GM23338 (cell line): ENCODE measurements around the gene RNF182. TPM values are rescaled to one million over a fixed set of nuclear protein-coding genes. Genes with fewer than 3 reads are reported as not detected.

Source experiments
- ATAC-seq: fragments of 200-7000 bp; cut with Tn5 transposase; 3 replicates; pipeline ENCODE4 v1.9.1; 2020
- DNase-seq: peaks from one replicate; pipeline ENCODE4 v3.0.0-alpha.2; 2015; ENCODE audit warnings: low spot score
- H2AFZ ChIP-seq: fragments of 200-600 bp; sonication (generic); 2 replicates; pipeline ENCODE4 v1.8.0; 2016; ENCODE audit warnings: antibody characterized with exemption, mild to moderate bottlenecking, moderate library complexity
- H3F3A ChIP-seq: fragments of 200-600 bp; sonication (generic); replicated peaks from 2 replicates; pipeline ENCODE4 v1.8.0; 2017; ENCODE audit warnings: antibody characterized with exemption, mixed run types, low read depth
- H3K27ac ChIP-seq: fragments of 200-600 bp; sonication (generic); 2 replicates; pipeline ENCODE4 v1.6.1; 2016; ENCODE audit warnings: low read depth
- H3K27me3 ChIP-seq: fragments of 200-600 bp; sonication (generic); 2 replicates; pipeline ENCODE4 v1.8.0; 2016; ENCODE audit warnings: mild to moderate bottlenecking, mixed run types, moderate library complexity; ENCODE audit not compliant: insufficient read depth
- H3K36me3 ChIP-seq: fragments of 200-600 bp; sonication (generic); 2 replicates; pipeline ENCODE4 v1.8.0; 2016; ENCODE audit warnings: mild to moderate bottlenecking; ENCODE audit not compliant: insufficient read depth
- H3K4me1 ChIP-seq: fragments of 200-600 bp; sonication (generic); 2 replicates; pipeline ENCODE4 v1.8.0; 2016; ENCODE audit warnings: mild to moderate bottlenecking, moderate library complexity; ENCODE audit not compliant: insufficient read depth
- H3K4me2 ChIP-seq: fragments of 200-600 bp; sonication (generic); 2 replicates; pipeline ENCODE4 v1.7.1; 2017; ENCODE audit warnings: mixed run types
- H3K4me3 ChIP-seq: fragments of 200-600 bp; sonication (generic); 2 replicates; pipeline ENCODE4 v1.6.1; 2016; ENCODE audit warnings: mixed run types
- H3K79me2 ChIP-seq: fragments of 200-600 bp; sonication (generic); replicated peaks from 2 replicates; pipeline ENCODE4 v1.8.0; 2017; ENCODE audit warnings: mild to moderate bottlenecking; ENCODE audit not compliant: insufficient read depth
- H3K9me2 ChIP-seq: fragments of 200-600 bp; sonication (generic); 2 replicates; pipeline ENCODE4 v1.8.0; 2017; ENCODE audit not compliant: insufficient read depth
- H4K20me1 ChIP-seq: fragments of 200-600 bp; sonication (generic); replicated peaks from 2 replicates; pipeline ENCODE4 v1.8.0; 2017; ENCODE audit warnings: mild to moderate bottlenecking; ENCODE audit not compliant: insufficient read depth
- H3K27ac Mint-ChIP-seq: 2 replicates; pipeline ENCODE4 v1.8.0; 2020; ENCODE audit warnings: inconsistent platforms, mild to moderate bottlenecking, moderate library complexity, mixed read lengths
- H3K27me3 Mint-ChIP-seq: 3 replicates; pipeline ENCODE4 v1.8.0; 2022; ENCODE audit warnings: low read depth, mild to moderate bottlenecking, moderate library complexity, mixed read lengths, inconsistent platforms; ENCODE audit not compliant: insufficient read depth, poor library complexity
- H3K36me3 Mint-ChIP-seq: 3 replicates; pipeline ENCODE4 v1.8.0; 2021; ENCODE audit warnings: low read depth, mild to moderate bottlenecking, inconsistent platforms, moderate library complexity, mixed read lengths
- H3K4me1 Mint-ChIP-seq: 3 replicates; pipeline ENCODE4 v1.8.0; 2020; ENCODE audit warnings: mild to moderate bottlenecking, inconsistent platforms, mixed read lengths
- H3K4me3 Mint-ChIP-seq: 3 replicates; pipeline ENCODE4 v1.8.0; 2021; ENCODE audit warnings: moderate library complexity, mild to moderate bottlenecking, inconsistent platforms, mixed read lengths
- H3K9me3 Mint-ChIP-seq: 3 replicates; pipeline ENCODE4 v1.8.0; 2020; ENCODE audit warnings: moderate library complexity, mild to moderate bottlenecking, inconsistent platforms, mixed read lengths
- CREB1 ChIP-seq: fragments of 250-450 bp; sonication (Bioruptor Pico); IDR thresholded peaks from 2 replicates; pipeline ENCODE4 v1.5.0; 2020; ENCODE audit warnings: low read depth, mild to moderate bottlenecking, moderate library complexity
- EZH2 ChIP-seq: fragments of 200-600 bp; sonication (generic); IDR thresholded peaks from one replicate; pipeline ENCODE4 v1.8.0; 2017; ENCODE audit warnings: antibody characterized with exemption, mild to moderate bottlenecking, low read depth; ENCODE audit not compliant: unreplicated experiment
- EZH2phosphoT487 ChIP-seq: fragments of 200-600 bp; sonication (generic); IDR thresholded peaks from one replicate; pipeline ENCODE4 v1.8.1; 2018; ENCODE audit warnings: antibody characterized with exemption; ENCODE audit not compliant: unreplicated experiment
- NANOG ChIP-seq: IDR thresholded peaks from 2 replicates; pipeline ENCODE4 v1.6.1; 2016; ENCODE audit warnings: antibody characterized with exemption, borderline replicate concordance
- POLR2AphosphoS5 ChIP-seq: IDR thresholded peaks from 2 replicates; pipeline ENCODE4 v1.6.1; 2016; ENCODE audit warnings: antibody characterized with exemption, low read depth
- STAT1 ChIP-seq: IDR thresholded peaks from one replicate; pipeline ENCODE4 v1.6.1; 2016; ENCODE audit warnings: antibody characterized with exemption; ENCODE audit not compliant: unreplicated experiment
- ZNF331 ChIP-seq: fragments of 250-450 bp; sonication (Bioruptor Pico); IDR thresholded peaks from 2 replicates; pipeline ENCODE4 v1.5.0; 2020; ENCODE audit warnings: low read depth, mild to moderate bottlenecking, moderate library complexity
- polyA plus RNA-seq: library from polyadenylated mRNA; unstranded; fragments of >200 nt; fragmentation: Nextera tagmentation; extraction: Ambion mirVana; gene quantifications from 2 replicates; pipeline ENCODE4 v1.2.1, GENCODE V29; 2016
- total RNA-seq: library from RNA; depleted of rRNA; stranded (reverse); fragments of >200 nt; shearing (Covaris generic); gene quantifications from 2 replicates; pipeline ENCODE4 v1.2.3, GENCODE V29; 2014
- TF ChIP-seq, protein P1 (sequence below): IDR thresholded peaks from 2 replicates; pipeline ENCODE4 v1.6.1; 2016; ENCODE audit warnings: antibody characterized with exemption
- TF ChIP-seq, protein P2 (sequence below), 2 experiments: fragments of 200-600 bp in 1 of 2; sonication (generic) in 1 of 2; conservative IDR thresholded peaks; 2 replicates each; pipeline versions ENCODE4 v1.5.1 to v1.6.1; 2016 to 2017; ENCODE audit warnings: antibody characterized with exemption in 2 of 2, low read depth in 2 of 2, mild to moderate bottlenecking in 2 of 2, moderate library complexity in 1 of 2
- TF ChIP-seq, protein P3 (sequence below): fragments of 250-450 bp; sonication (Bioruptor Pico); IDR thresholded peaks from 2 replicates; pipeline ENCODE4 v1.5.0; 2020; ENCODE audit warnings: mild to moderate bottlenecking, moderate library complexity

RNF182 gene
- total and polyA plus RNA-seq, 2 experiments from 2014 or later, result 3.2 to 9.8 TPM

DNA sequence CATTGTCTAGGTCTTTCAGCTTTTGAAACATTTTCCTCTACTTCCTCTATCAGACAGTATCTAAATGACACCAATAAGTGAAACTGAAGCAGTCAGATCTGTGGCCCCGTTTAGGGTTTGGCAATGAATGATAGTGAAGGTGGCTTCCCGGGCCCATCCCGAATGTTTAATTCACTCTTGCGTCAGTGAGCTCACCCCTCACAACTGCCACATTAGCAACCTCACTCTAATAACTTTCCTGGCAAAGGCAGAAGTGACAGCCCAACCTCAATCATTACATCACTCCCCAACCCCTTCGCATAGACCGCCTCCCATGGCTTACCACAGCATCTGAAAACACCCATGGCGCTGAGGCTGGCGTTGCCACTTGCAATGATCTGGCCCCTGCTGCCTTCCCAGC is 100.4 kb downstream of the RNF182 start:
- ATAC-seq (no peak), DNase-seq (no peak)
- peak overlapping the region; percentile 4; the same call in 1 of the 2 replicates for H3K4me2 ChIP-seq
- no peaks in the 10 kb centered on the region for H3K36me3 ChIP-seq
- H4K20me1 ChIP-seq, result no peaks in the 10 kb centered on the region
- peak overlapping the region; percentile 67 for H2AFZ ChIP-seq
- TF ChIP-seq ZNF331 (no peak), EZH2phosphoT487 (no peak)
- TF ChIP-seq, protein P1, sequence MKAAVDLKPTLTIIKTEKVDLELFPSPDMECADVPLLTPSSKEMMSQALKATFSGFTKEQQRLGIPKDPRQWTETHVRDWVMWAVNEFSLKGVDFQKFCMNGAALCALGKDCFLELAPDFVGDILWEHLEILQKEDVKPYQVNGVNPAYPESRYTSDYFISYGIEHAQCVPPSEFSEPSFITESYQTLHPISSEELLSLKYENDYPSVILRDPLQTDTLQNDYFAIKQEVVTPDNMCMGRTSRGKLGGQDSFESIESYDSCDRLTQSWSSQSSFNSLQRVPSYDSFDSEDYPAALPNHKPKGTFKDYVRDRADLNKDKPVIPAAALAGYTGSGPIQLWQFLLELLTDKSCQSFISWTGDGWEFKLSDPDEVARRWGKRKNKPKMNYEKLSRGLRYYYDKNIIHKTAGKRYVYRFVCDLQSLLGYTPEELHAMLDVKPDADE, result no peak
- H3K27ac ChIP-seq, result no peak overlapping the region
- no peaks in the 10 kb centered on the region; the same call in 2 of the 3 replicates for H3K36me3 Mint-ChIP-seq
- peaks cover 34% of the 10 kb centered on the region for H3K4me1 Mint-ChIP-seq
- no peaks in the 10 kb centered on the region for H3K27me3 ChIP-seq
- peaks cover 7% of the 10 kb centered on the region for H3K27me3 Mint-ChIP-seq
- H3K4me3 ChIP-seq, result no peak overlapping the region
- no peak overlapping the region for H3K27ac Mint-ChIP-seq
- H3K4me1 ChIP-seq, result peaks cover 26% of the 10 kb centered on the region; the same call in 1 of the 2 replicates
- H3K9me2 ChIP-seq, result peaks cover 6% of the 10 kb centered on the region; the same call in 1 of the 2 replicates
- no peaks in the 10 kb centered on the region; the same call in 2 of the 3 replicates for H3K9me3 Mint-ChIP-seq
- H3F3A ChIP-seq, result no peaks in the 10 kb centered on the region
- no peak overlapping the region for H3K4me3 Mint-ChIP-seq
- H3K79me2 ChIP-seq, result no peaks in the 10 kb centered on the region

DNA sequence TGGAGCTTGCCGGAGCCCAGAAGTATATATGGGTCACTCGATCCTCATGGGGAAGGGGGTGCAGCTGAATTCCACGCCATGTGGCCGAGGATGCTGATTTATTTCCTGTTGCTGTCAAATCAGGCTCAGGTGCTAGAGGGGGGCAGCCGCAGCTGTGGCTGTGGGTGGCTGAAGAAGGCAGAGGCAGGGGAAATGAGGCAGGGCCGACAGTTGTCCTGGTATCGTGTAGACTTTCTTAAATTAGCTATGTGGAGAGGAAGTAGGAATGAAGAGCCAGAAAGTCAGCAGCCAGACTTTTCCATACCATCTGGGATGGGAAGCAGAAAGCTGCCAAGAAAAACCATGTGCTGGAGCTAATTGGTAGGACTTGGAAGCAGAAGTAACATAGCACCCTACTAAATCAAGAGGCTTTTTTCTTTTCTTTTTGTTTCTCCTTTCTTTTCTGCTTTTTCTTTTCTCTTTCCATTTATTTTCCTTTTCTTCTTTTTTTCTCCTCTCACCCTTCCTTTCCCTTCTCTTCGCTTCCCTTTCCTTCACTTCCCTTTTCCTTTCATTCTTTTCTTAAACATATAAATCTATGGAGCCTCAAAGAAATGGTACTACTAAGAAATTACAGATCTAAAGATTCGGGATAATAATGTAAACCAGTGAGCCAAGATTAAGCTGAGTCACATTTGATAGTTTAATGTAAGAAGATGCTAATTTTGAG is 102.2 kb downstream of the RNF182 start:
- peaks cover 3% of the 10 kb centered on the region for H3K27me3 Mint-ChIP-seq
- H3K27ac ChIP-seq, result no peak overlapping the region
- no peak overlapping the region for H3K4me2 ChIP-seq
- H3K27me3 ChIP-seq, result no peaks in the 10 kb centered on the region
- H3K9me2 ChIP-seq, result peaks cover 6% of the 10 kb centered on the region; the same call in 1 of the 2 replicates
- H3K79me2 ChIP-seq, result no peaks in the 10 kb centered on the region
- peaks cover 22% of the 10 kb centered on the region for H3K4me1 Mint-ChIP-seq
- H3K36me3 ChIP-seq, result no peaks in the 10 kb centered on the region; the same call in 1 of the 2 replicates
- DNase-seq (no peak), ATAC-seq (no peak)
- H4K20me1 ChIP-seq, result no peaks in the 10 kb centered on the region
- H3K9me3 Mint-ChIP-seq, result peaks cover 10% of the 10 kb centered on the region; the same call in 1 of the 3 replicates
- H3K36me3 Mint-ChIP-seq, result no peaks in the 10 kb centered on the region; the same call in 1 of the 3 replicates
- H3K27ac Mint-ChIP-seq, result no peak overlapping the region
- no peak overlapping the region for H3K4me3 Mint-ChIP-seq
- peaks cover 17% of the 10 kb centered on the region; the same call in 1 of the 2 replicates for H3K4me1 ChIP-seq
- H3K4me3 ChIP-seq, result no peak overlapping the region
- H3F3A ChIP-seq, result no peaks in the 10 kb centered on the region
- H2AFZ ChIP-seq, result no peak overlapping the region
- TF ChIP-seq EZH2 (no peak), POLR2AphosphoS5 (no peak), STAT1 (no peak), ZNF331 (no peak), EZH2phosphoT487 (no peak), CREB1 (CRISPR knock-in tag) (no peak), NANOG (no peak)
- TF ChIP-seq, protein P2, sequence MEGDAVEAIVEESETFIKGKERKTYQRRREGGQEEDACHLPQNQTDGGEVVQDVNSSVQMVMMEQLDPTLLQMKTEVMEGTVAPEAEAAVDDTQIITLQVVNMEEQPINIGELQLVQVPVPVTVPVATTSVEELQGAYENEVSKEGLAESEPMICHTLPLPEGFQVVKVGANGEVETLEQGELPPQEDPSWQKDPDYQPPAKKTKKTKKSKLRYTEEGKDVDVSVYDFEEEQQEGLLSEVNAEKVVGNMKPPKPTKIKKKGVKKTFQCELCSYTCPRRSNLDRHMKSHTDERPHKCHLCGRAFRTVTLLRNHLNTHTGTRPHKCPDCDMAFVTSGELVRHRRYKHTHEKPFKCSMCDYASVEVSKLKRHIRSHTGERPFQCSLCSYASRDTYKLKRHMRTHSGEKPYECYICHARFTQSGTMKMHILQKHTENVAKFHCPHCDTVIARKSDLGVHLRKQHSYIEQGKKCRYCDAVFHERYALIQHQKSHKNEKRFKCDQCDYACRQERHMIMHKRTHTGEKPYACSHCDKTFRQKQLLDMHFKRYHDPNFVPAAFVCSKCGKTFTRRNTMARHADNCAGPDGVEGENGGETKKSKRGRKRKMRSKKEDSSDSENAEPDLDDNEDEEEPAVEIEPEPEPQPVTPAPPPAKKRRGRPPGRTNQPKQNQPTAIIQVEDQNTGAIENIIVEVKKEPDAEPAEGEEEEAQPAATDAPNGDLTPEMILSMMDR (conservative IDR thresholded peaks at IDR 0.05; ENCODE audit: low read depth in 2 of 2), result no peak
- TF ChIP-seq, protein P1, result no peak
- TF ChIP-seq, protein P3, sequence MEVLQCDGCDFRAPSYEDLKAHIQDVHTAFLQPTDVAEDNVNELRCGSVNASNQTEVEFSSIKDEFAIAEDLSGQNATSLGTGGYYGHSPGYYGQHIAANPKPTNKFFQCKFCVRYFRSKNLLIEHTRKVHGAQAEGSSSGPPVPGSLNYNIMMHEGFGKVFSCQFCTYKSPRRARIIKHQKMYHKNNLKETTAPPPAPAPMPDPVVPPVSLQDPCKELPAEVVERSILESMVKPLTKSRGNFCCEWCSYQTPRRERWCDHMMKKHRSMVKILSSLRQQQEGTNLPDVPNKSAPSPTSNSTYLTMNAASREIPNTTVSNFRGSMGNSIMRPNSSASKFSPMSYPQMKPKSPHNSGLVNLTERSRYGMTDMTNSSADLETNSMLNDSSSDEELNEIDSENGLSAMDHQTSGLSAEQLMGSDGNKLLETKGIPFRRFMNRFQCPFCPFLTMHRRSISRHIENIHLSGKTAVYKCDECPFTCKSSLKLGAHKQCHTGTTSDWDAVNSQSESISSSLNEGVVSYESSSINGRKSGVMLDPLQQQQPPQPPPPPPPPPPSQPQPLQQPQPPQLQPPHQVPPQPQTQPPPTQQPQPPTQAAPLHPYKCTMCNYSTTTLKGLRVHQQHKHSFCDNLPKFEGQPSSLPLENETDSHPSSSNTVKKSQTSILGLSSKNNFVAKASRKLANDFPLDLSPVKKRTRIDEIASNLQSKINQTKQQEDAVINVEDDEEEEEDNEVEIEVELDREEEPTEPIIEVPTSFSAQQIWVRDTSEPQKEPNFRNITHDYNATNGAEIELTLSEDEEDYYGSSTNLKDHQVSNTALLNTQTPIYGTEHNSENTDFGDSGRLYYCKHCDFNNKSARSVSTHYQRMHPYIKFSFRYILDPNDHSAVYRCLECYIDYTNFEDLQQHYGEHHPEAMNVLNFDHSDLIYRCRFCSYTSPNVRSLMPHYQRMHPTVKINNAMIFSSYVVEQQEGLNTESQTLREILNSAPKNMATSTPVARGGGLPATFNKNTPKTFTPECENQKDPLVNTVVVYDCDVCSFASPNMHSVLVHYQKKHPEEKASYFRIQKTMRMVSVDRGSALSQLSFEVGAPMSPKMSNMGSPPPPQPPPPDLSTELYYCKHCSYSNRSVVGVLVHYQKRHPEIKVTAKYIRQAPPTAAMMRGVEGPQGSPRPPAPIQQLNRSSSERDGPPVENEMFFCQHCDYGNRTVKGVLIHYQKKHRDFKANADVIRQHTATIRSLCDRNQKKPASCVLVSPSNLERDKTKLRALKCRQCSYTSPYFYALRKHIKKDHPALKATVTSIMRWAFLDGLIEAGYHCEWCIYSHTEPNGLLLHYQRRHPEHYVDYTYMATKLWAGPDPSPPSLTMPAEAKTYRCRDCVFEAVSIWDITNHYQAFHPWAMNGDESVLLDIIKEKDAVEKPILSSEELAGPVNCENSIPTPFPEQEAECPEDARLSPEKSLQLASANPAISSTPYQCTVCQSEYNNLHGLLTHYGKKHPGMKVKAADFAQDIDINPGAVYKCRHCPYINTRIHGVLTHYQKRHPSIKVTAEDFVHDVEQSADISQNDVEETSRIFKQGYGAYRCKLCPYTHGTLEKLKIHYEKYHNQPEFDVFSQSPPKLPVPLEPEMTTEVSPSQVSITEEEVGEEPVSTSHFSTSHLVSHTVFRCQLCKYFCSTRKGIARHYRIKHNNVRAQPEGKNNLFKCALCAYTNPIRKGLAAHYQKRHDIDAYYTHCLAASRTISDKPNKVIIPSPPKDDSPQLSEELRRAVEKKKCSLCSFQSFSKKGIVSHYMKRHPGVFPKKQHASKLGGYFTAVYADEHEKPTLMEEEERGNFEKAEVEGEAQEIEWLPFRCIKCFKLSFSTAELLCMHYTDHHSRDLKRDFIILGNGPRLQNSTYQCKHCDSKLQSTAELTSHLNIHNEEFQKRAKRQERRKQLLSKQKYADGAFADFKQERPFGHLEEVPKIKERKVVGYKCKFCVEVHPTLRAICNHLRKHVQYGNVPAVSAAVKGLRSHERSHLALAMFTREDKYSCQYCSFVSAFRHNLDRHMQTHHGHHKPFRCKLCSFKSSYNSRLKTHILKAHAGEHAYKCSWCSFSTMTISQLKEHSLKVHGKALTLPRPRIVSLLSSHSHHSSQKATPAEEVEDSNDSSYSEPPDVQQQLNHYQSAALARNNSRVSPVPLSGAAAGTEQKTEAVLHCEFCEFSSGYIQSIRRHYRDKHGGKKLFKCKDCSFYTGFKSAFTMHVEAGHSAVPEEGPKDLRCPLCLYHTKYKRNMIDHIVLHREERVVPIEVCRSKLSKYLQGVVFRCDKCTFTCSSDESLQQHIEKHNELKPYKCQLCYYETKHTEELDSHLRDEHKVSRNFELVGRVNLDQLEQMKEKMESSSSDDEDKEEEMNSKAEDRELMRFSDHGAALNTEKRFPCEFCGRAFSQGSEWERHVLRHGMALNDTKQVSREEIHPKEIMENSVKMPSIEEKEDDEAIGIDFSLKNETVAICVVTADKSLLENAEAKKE (CRISPR knock-in tag), result no peak
